K562 (cell line): ENCODE measurements around the gene PLD6. TPM values are rescaled to one million over a fixed set of nuclear protein-coding genes. Genes with fewer than 3 reads are reported as not detected.

Experiments
- BDP1 ChIP-seq: IDR thresholded peaks from 3 replicates; pipeline ENCODE4 v1.6.1; 2011; ENCODE audit not compliant: insufficient read length, insufficient read depth
- CSDE1 ChIP-seq, 2 experiments: fragments of 450-650 bp; IDR thresholded peaks; 2 replicates each; pipeline ENCODE4 v1.6.1; 2016; ENCODE audit warnings: mild to moderate bottlenecking in 1 of 2
- DMBX1 ChIP-seq: fragments of 250-450 bp; sonication (Bioruptor Pico); IDR thresholded peaks from 2 replicates; pipeline ENCODE4 v1.8.0; 2022; ENCODE audit warnings: inconsistent platforms, mild to moderate bottlenecking, moderate library complexity, borderline replicate concordance
- ETS2 ChIP-seq: IDR thresholded peaks from 2 replicates; pipeline ENCODE4 v1.6.1; 2016; ENCODE audit warnings: borderline replicate concordance, missing genetic modification characterization, mild to moderate bottlenecking, moderate library complexity, missing compliant biosample characterization; ENCODE audit not compliant: poor library complexity, severe bottlenecking
- FOXK2 ChIP-seq, 2 experiments: fragments of 450-650 bp; IDR thresholded peaks in 1 of 2; conservative IDR thresholded peaks in 1 of 2; 2 replicates each; pipeline ENCODE4 v1.6.1; 2016; ENCODE audit warnings: low read depth in 2 of 2, mild to moderate bottlenecking in 1 of 2
- HNRNPH1 ChIP-seq: fragments of 200-400 bp; formaldehyde crosslinking; optimal IDR thresholded peaks from 2 replicates; pipeline ENCODE3; 2017; ENCODE audit warnings: low read depth, mild to moderate bottlenecking, low read length, moderate library complexity
- HNRNPLL ChIP-seq: fragments of 200-400 bp; formaldehyde crosslinking; IDR thresholded peaks from 2 replicates; pipeline ENCODE4 v1.6.1; 2017; ENCODE audit warnings: low read length, low read depth, mild to moderate bottlenecking; ENCODE audit not compliant: poor library complexity, severe bottlenecking
- KDM1A ChIP-seq, 2 experiments: fragments of 450-650 bp; IDR thresholded peaks; 2 replicates each; pipeline ENCODE4 v1.6.1; 2016; ENCODE audit warnings: mild to moderate bottlenecking in 2 of 2
- NR3C1 ChIP-seq: sonication (generic); formaldehyde crosslinking; IDR thresholded peaks from 2 replicates; pipeline ENCODE4 v1.8.1; 2022; ENCODE audit warnings: missing genetic modification reagents
- POLR2AphosphoS5 ChIP-seq: IDR thresholded peaks from 2 replicates; pipeline ENCODE4 v1.6.1; 2011; ENCODE audit warnings: mild to moderate bottlenecking, low read depth, low read length, moderate library complexity; ENCODE audit not compliant: control insufficient read depth, insufficient read depth
- RAD51 ChIP-seq: fragments of 450-650 bp; IDR thresholded peaks from 2 replicates; pipeline ENCODE4 v1.7.1; 2016; ENCODE audit warnings: low read depth, mild to moderate bottlenecking, borderline replicate concordance
- RREB1 ChIP-seq: fragments of 250-450 bp; sonication (Bioruptor Pico); IDR thresholded peaks from 2 replicates; pipeline ENCODE4 v1.4.0; 2020
- TARDBP ChIP-seq: fragments of 450-650 bp; IDR thresholded peaks from 2 replicates; pipeline ENCODE4 v1.6.1; 2016
- ZBTB2 ChIP-seq: fragments of 450-650 bp; IDR thresholded peaks from 2 replicates; pipeline ENCODE4 v1.6.1; 2016; ENCODE audit warnings: antibody characterized with exemption
- ZNF165 ChIP-seq: fragments of 250-450 bp; sonication (Bioruptor Pico); IDR thresholded peaks from 2 replicates; pipeline ENCODE4 v1.4.0; 2020; ENCODE audit warnings: borderline replicate concordance
- ZNF431 ChIP-seq: sonication (generic); formaldehyde crosslinking; IDR thresholded peaks from 2 replicates; pipeline ENCODE4 v1.8.0; 2022; ENCODE audit warnings: mild to moderate bottlenecking, missing genetic modification reagents
- ZNF639 ChIP-seq, 2 experiments: fragments of 200-800 bp in 1 of 2; sonication (Bioruptor generic) in 1 of 2; sonication (generic) in 1 of 2; formaldehyde crosslinking in 1 of 2; IDR thresholded peaks in 1 of 2; conservative IDR thresholded peaks in 1 of 2; 2 replicates each; pipeline versions ENCODE4 v1.5.0 to v1.6.1; 2016 to 2020; ENCODE audit warnings: missing compliant biosample characterization in 1 of 2, missing genetic modification characterization in 1 of 2, missing genetic modification reagents in 1 of 2
- ZNF695 ChIP-seq: fragments of 450-650 bp; formaldehyde crosslinking; IDR thresholded peaks from 2 replicates; pipeline ENCODE4 v1.4.0; 2020; ENCODE audit warnings: mild to moderate bottlenecking, moderate library complexity
- ZNF699 ChIP-seq: fragments of 250-450 bp; sonication (Bioruptor Pico); IDR thresholded peaks from 2 replicates; pipeline ENCODE4 v1.8.0; 2021; ENCODE audit warnings: mild to moderate bottlenecking, moderate library complexity; ENCODE audit not compliant: insufficient replicate concordance
- polyA plus RNA-seq, 8 experiments: library from polyadenylated mRNA; depleted of rRNA in 4 of 8; stranded (reverse) in 5 of 8; unstranded in 3 of 8; fragments of >200 nt; fragmentation: Nextera tagmentation in 2 of 8; fragmentation: Illumina TruSeq in 1 of 8; extraction: Ambion mirVana in 2 of 8; extraction: Trizol in 1 of 8; gene quantifications; 2 replicates each; pipeline versions ENCODE4 v1.2.1 to v1.2.3, GENCODE V29; 2011 to 2014; ENCODE audit warnings: inconsistent platforms in 1 of 8, missing spikeins in 1 of 8
- total RNA-seq, 7 experiments: library from RNA; depleted of rRNA in 6 of 7; stranded (reverse); fragments of >200 nt in 6 of 7; fragmentation: Illumina TruSeq in 2 of 7; extraction: Trizol in 2 of 7; gene quantifications; 2 replicates each; pipeline versions ENCODE4 v1.2.1 to v1.2.3, GENCODE V29; 2011 to 2021; ENCODE audit warnings: low replicate concordance in 1 of 7

The PLD6 gene
- total and polyA plus RNA-seq, 9 of the 15 experiments (the other 6 are each of a cell fraction or from before 2014, with no cell fraction given) = 3.6 to 15.6 (median 10.0) TPM

GRCh38 chr17:17206124-17206912 is at the start of gene PLD6 (continued):
- peak; percentile 92 for TF ChIP-seq NR3C1 (CRISPR knock-in tag)
- 0 out of 2 replicates have a peak, but pooled peaks have one; percentile 25 for TF ChIP-seq TARDBP
- no peak for TF ChIP-seq ETS2
- peak in 1 of 2 experiments; percentile 48; a peak in 1 of 4 replicates for TF ChIP-seq FOXK2 (conservative IDR thresholded peaks at IDR 0.05 in 1 of 2, IDR thresholded peaks at IDR 0.05 in 1 of 2; ENCODE audit: low read depth in 2 of 2)
- TF ChIP-seq ZNF165 (CRISPR knock-in tag) = no peak
- no peak for TF ChIP-seq ZNF699 (CRISPR knock-in tag)
- no peak for TF ChIP-seq POLR2AphosphoS5
- TF ChIP-seq HNRNPLL = peak; percentile 62
- TF ChIP-seq KDM1A (IDR thresholded peaks at IDR 0.05) = no peak
- no peak for TF ChIP-seq ZNF639 (CRISPR knock-in tag; conservative IDR thresholded peaks at IDR 0.05 in 1 of 2, IDR thresholded peaks at IDR 0.05 in 1 of 2)
- no peak for TF ChIP-seq BDP1
- TF ChIP-seq CSDE1 (IDR thresholded peaks at IDR 0.05) = no peak
- peak; percentile 86 for TF ChIP-seq RAD51
- peak; percentile 90 for TF ChIP-seq ZNF431 (CRISPR knock-in tag)
- TF ChIP-seq DMBX1 = no peak
- no peak for TF ChIP-seq RREB1
- no peak for TF ChIP-seq ZNF695 (CRISPR knock-in tag)
- 0 out of 2 replicates have a peak, but pooled peaks have one; percentile 40 for TF ChIP-seq ZBTB2
- no peak for TF ChIP-seq HNRNPH1
